ENCODE results near the gene NAV1.

NAV1 gene

GRCh38 chr1:201528631-201529252 is 10.2 kb upstream of the NAV1 start:
- Histone ChIP-seq H2AFZ (ENCODE audit: low read depth, low read length) (no peak overlapping the region), H3K4ac (ENCODE audit: low read depth in 1 of 2, low read length in 2 of 2) (no peak overlapping the region), H3K36me3 (ENCODE audit: control insufficient read depth in 1 of 2, insufficient read depth in 2 of 2, low read depth in 1 of 2, low read length in 2 of 2) (no peaks in the 10 kb centered on the region), H4K91ac (ENCODE audit: low read length) (no peak overlapping the region), H2BK120ac (ENCODE audit: low read depth, low read length) (no peak overlapping the region), H3K9me3 (ENCODE audit: control insufficient read depth, low read length) (no peaks in the 10 kb centered on the region), H3K4me1 (ENCODE audit: control insufficient read depth, insufficient read depth, low read depth, low read length) (peaks cover 3% of the 10 kb centered on the region), H2BK5ac (ENCODE audit: low read depth, low read length, poor library complexity, severe bottlenecking) (no peak overlapping the region), H3K27me3 (ENCODE audit: control insufficient read depth in 1 of 2, insufficient read depth in 1 of 2, low read length in 2 of 2) (no peaks in the 10 kb centered on the region), H3K4me3 (ENCODE audit: insufficient read depth in 1 of 2, low read depth in 1 of 2, low read length in 2 of 2) (no peak overlapping the region), H3K79me1 (replicated peaks; ENCODE audit: low read length, poor library complexity, severe bottlenecking) (no peaks in the 10 kb centered on the region), H3K9ac (ENCODE audit: low read length) (peak overlapping the region; percentile 12), H2BK15ac (ENCODE audit: low read depth, poor library complexity, severe bottlenecking) (no peak overlapping the region), H2AK5ac (ENCODE audit: low read length, severe bottlenecking) (no peak overlapping the region), H3K18ac (ENCODE audit: low read depth in 1 of 2, low read length in 2 of 2) (no peak overlapping the region), H3K23ac (ENCODE audit: low read length in 2 of 2) (no peak overlapping the region), H4K8ac (ENCODE audit: low read length) (no peak overlapping the region), H3K27ac (ENCODE audit: low read length, poor library complexity, severe bottlenecking) (no peak overlapping the region), H2BK12ac (ENCODE audit: low read length in 2 of 2) (peak overlapping the region in 1 of 2 experiments; percentile 84), H3K14ac (ENCODE audit: low read length in 2 of 2) (no peak overlapping the region), H3K4me2 (ENCODE audit: low read length, poor library complexity, severe bottlenecking) (no peak overlapping the region)
- 80% methylated on average over 3 of the region's 3 CpGs for WGBS
- peak; percentile 70 for DNase-seq

GRCh38 chr1:201530741-201531531 is 8.0 kb upstream of the NAV1 start:
- H2AK5ac ChIP-seq (ENCODE audit: low read length, severe bottlenecking), result peak overlapping the region; percentile 33
- no peak overlapping the region for H3K4ac ChIP-seq (ENCODE audit: low read depth in 1 of 2, low read length in 2 of 2)
- peak; percentile 90 for DNase-seq
- peaks cover 6% of the 10 kb centered on the region for H3K4me1 ChIP-seq (ENCODE audit: control insufficient read depth, insufficient read depth, low read depth, low read length)
- H3K27ac ChIP-seq (ENCODE audit: low read length, poor library complexity, severe bottlenecking), result no peak overlapping the region
- no peak overlapping the region for H4K8ac ChIP-seq (ENCODE audit: low read length)
- H3K9ac ChIP-seq (ENCODE audit: low read length), result peak overlapping the region; percentile 85
- peak overlapping the region in 1 of 2 experiments; percentile 14 for H3K4me3 ChIP-seq (ENCODE audit: insufficient read depth in 1 of 2, low read depth in 1 of 2, low read length in 2 of 2)
- no peak overlapping the region for H3K4me2 ChIP-seq (ENCODE audit: low read length, poor library complexity, severe bottlenecking)
- H2BK12ac ChIP-seq (ENCODE audit: low read length in 2 of 2), result peak overlapping the region; percentile 62 to 83
- peak overlapping the region; percentile 7 to 35 for H3K18ac ChIP-seq (ENCODE audit: low read depth in 1 of 2, low read length in 2 of 2)
- H3K79me1 ChIP-seq (replicated peaks; ENCODE audit: low read length, poor library complexity, severe bottlenecking), result no peaks in the 10 kb centered on the region
- H3K23ac ChIP-seq (ENCODE audit: low read length in 2 of 2), result no peak overlapping the region
- H2BK120ac ChIP-seq (ENCODE audit: low read depth, low read length), result peak overlapping the region; percentile 22
- H2BK15ac ChIP-seq (ENCODE audit: low read depth, poor library complexity, severe bottlenecking), result peak overlapping the region; percentile 33
- H3K9me3 ChIP-seq (ENCODE audit: control insufficient read depth, low read length), result no peaks in the 10 kb centered on the region
- H4K91ac ChIP-seq (ENCODE audit: low read length), result peak overlapping the region; percentile 35
- no peak overlapping the region for H2BK5ac ChIP-seq (ENCODE audit: low read depth, low read length, poor library complexity, severe bottlenecking)
- H3K27me3 ChIP-seq (ENCODE audit: control insufficient read depth in 1 of 2, insufficient read depth in 1 of 2, low read length in 2 of 2), result no peaks in the 10 kb centered on the region
- 62% methylated on average over 26 of the region's 26 CpGs for WGBS
- H3K14ac ChIP-seq (ENCODE audit: low read length in 2 of 2), result peak overlapping the region in 1 of 2 experiments; percentile 24
- H2AFZ ChIP-seq (ENCODE audit: low read depth, low read length), result no peak overlapping the region
- no peaks in the 10 kb centered on the region for H3K36me3 ChIP-seq (ENCODE audit: control insufficient read depth in 1 of 2, insufficient read depth in 2 of 2, low read depth in 1 of 2, low read length in 2 of 2)

- H2BK5ac ChIP-seq (ENCODE audit: low read depth, low read length, poor library complexity, severe bottlenecking), result no peak overlapping the region
- peak overlapping the region; percentile 7 to 61 for H3K18ac ChIP-seq (ENCODE audit: low read depth in 1 of 2, low read length in 2 of 2)
- peak overlapping the region; percentile 85 for H3K9ac ChIP-seq (ENCODE audit: low read length)
- no peaks in the 10 kb centered on the region for H3K27me3 ChIP-seq (ENCODE audit: control insufficient read depth in 1 of 2, insufficient read depth in 1 of 2, low read length in 2 of 2)
- H3K4me3 ChIP-seq (ENCODE audit: insufficient read depth in 1 of 2, low read depth in 1 of 2, low read length in 2 of 2), result peak overlapping the region in 1 of 2 experiments; percentile 14
- H3K9me3 ChIP-seq (ENCODE audit: control insufficient read depth, low read length), result no peaks in the 10 kb centered on the region
- H4K91ac ChIP-seq (ENCODE audit: low read length), result peak overlapping the region; percentile 57
- no peak overlapping the region for H3K4me2 ChIP-seq (ENCODE audit: low read length, poor library complexity, severe bottlenecking)
- peak overlapping the region in 1 of 2 experiments; percentile 24 for H3K14ac ChIP-seq (ENCODE audit: low read length in 2 of 2)
- no peak overlapping the region for H3K23ac ChIP-seq (ENCODE audit: low read length in 2 of 2)
- no peak overlapping the region for H2AFZ ChIP-seq (ENCODE audit: low read depth, low read length)
- H3K4ac ChIP-seq (ENCODE audit: low read depth in 1 of 2, low read length in 2 of 2), result peak overlapping the region in 1 of 2 experiments; percentile 36
- H3K4me1 ChIP-seq (ENCODE audit: control insufficient read depth, insufficient read depth, low read depth, low read length), result peaks cover 11% of the 10 kb centered on the region
- H2BK15ac ChIP-seq (ENCODE audit: low read depth, poor library complexity, severe bottlenecking), result peak overlapping the region; percentile 75
- WGBS, result 79% methylated on average over 9 of the region's 9 CpGs
- peak overlapping the region; percentile 22 for H2BK120ac ChIP-seq (ENCODE audit: low read depth, low read length)
- peak; percentile 58 for DNase-seq
- no peaks in the 10 kb centered on the region for H3K79me1 ChIP-seq (replicated peaks; ENCODE audit: low read length, poor library complexity, severe bottlenecking)
- no peaks in the 10 kb centered on the region for H3K36me3 ChIP-seq (ENCODE audit: control insufficient read depth in 1 of 2, insufficient read depth in 2 of 2, low read depth in 1 of 2, low read length in 2 of 2)
- no peak overlapping the region for H3K27ac ChIP-seq (ENCODE audit: low read length, poor library complexity, severe bottlenecking)
- peak overlapping the region; percentile 33 for H2AK5ac ChIP-seq (ENCODE audit: low read length, severe bottlenecking)
- peak overlapping the region; percentile 62 to 83 for H2BK12ac ChIP-seq (ENCODE audit: low read length in 2 of 2)
- H4K8ac ChIP-seq (ENCODE audit: low read length), result no peak overlapping the region
Observed at GRCh38 chr1:201531551-201532425, 7.1 kb upstream of the NAV1 start.

Data from mesenchymal stem cell (in vitro differentiated cells and primary cell).